ENCODE results near the gene EDRF1.

- no peak for TF ChIP-seq CTCF (conservative IDR thresholded peaks at IDR 0.05; ENCODE audit: low read depth, low read length)
- no peak for TF ChIP-seq POLR2A (IDR thresholded peaks at IDR 0.05; ENCODE audit: low read depth, low read length)
- TF ChIP-seq ELK1 (IDR thresholded peaks at IDR 0.05; ENCODE audit: borderline replicate concordance, low read depth, low read length): no peak
- TF ChIP-seq SMC3 (IDR thresholded peaks at IDR 0.05; ENCODE audit: low read depth, low read length): no peak
Measured at GRCh38 chr10:125699562-125700143, 19.9 kb upstream of the EDRF1 start.

All from IMR-90 (cell line).